Measurements from ENCODE around the gene DNPEP.

Gene DNPEP

DNA sequence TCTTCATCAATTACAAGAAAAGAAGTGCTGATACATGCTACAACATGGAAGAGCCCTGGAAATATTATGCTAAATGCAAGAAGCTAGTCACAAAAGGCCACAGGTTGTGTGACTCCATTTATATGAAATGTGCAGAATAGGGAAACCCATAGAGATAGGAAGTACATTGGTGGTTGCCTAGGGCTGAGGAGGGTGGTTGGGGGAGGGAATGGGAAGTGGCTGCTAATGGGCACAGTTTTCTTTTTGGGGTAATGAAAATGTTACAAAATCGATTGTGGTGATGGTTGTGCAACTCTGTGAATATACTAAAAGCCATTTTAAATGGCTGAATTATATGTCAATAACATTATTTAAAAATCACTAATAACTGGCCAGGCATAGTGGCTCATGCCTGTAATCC, 30.9 kb downstream of the DNPEP start:
- no peak for DNase-seq

DNA sequence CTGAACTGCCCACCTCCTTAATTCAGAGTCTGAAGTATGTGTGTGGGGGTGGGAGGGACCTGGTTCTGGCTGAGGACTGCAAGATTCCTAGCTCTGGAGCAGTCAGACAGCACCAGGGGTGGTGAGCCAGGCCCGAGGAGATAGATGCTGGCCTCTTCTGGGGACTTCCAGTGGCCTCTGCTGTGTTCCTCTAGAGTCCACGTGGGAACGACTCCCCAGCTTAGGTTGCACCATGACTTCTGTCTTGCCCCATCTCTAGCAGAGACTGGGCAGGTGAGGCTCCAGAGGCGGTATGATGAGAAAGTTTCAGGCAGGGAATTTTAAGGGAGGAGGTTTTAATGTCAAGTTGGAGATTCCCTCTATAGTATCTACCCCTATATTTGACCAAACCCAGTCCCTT, 33.1 kb downstream of the DNPEP start:
- DNase-seq: no peak

DNA sequence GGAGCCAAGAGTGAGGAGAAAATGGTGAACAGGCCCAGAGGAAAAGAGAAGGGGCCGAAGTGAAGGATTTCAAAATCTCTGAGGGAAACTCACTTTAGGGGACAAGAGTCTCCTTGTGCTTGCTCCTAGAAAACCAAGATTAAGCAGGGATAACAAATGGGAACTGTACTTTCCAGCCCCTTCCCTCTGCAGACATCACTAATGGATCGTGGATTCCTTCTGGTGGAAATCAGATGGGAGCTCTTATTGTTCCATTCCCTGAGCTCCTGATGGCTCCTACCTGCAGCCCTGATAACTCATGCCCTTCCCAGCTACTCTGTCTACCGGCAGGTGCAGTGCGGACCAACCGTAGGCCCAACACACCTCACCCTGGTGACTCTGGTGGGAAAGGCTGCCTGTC, 34.6 kb downstream of the DNPEP start:
- DNase-seq: no peak

GRCh38 chr2:219352448-219353023, 35.2 kb downstream of the DNPEP start:
- no peak for DNase-seq

- DNase-seq: no peak
Observed at GRCh38 chr2:219350710-219351221, 36.9 kb downstream of the DNPEP start.

DNA sequence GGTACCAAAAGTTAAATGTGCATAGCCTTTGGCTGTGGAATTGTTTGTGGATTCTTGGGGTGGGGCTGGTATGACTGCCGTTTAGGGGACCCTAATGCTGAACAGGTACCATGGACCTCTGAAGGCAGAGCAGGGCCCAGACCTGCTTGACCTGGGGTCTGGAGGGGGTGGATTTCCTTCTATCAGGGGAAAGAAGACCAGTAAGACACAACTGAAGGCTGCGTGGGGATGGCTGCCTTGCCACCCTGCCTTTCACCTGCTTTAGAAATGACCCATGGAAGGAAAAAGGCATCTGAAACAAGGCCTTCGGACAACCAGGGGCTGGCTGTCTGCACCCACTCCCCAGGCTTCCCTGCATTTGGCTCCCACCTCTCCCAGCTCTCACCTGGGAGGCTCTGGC, 37.5 kb downstream of the DNPEP start:
- no peak for DNase-seq

DNA sequence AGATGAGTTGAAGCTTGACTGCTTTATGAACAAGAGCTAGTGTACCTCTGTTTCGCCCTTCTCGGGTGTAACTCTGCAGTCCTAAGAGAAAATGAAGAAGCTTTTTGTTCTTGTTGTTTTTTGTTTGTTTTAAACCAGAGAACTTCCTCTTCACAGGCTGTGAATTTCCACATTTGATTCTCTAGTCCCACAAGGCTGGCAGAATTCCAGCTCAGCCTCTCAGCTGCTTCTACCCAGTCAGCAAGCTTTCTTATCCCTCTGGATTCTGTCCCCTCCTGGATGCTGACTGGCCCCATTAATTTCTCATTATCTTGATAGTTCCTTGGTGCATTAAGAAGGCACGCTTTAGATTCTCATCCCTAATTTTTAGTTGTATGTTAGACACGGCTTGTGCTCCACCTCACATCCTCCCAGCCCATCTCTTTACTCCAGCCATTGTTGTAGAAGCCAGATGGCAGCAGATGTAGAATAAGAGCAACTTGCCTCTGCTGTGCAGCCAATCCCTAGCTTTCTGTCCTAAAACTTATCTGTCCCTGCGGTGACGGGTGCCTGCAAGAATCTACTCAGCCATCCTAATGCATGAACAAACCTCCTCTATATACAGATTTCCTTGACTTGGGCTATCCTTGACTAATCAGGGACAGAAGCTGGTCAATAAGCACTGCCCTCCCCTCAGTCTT, 42.8 kb downstream of the DNPEP start:
- DNase-seq: no peak

GRCh38 chr2:219335373-219335786, 52.3 kb downstream of the DNPEP start:
- no peak for DNase-seq

GRCh38 chr2:219334076-219334475, 53.6 kb downstream of the DNPEP start:
- no peak for DNase-seq

DNA sequence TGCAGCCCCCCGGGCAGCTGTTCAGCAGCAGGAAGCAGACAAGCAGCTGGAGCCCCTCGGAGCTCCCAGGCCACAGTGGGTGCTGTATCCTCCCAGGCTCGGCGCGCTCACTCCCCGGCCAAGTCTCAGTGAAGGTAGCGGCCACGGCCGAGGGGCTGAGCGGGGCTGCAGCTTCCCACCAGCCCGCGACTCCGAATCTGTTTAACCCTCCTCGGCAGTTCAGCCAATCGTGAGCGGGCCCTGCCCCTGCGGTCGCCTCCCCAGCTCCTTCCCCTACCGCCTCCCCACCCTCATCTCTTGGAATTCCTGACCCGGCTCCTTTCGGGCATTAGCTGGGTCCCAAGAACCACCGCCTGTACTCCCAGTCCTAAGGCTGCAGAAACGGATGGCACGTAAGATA, 55.2 kb downstream of the DNPEP start, which contains the start of gene RESP18:
TSS of gene RESP18 (minus strand) at position 203 of the 400 bp plus-strand sequence.
- DNase-seq: no peak

DNA sequence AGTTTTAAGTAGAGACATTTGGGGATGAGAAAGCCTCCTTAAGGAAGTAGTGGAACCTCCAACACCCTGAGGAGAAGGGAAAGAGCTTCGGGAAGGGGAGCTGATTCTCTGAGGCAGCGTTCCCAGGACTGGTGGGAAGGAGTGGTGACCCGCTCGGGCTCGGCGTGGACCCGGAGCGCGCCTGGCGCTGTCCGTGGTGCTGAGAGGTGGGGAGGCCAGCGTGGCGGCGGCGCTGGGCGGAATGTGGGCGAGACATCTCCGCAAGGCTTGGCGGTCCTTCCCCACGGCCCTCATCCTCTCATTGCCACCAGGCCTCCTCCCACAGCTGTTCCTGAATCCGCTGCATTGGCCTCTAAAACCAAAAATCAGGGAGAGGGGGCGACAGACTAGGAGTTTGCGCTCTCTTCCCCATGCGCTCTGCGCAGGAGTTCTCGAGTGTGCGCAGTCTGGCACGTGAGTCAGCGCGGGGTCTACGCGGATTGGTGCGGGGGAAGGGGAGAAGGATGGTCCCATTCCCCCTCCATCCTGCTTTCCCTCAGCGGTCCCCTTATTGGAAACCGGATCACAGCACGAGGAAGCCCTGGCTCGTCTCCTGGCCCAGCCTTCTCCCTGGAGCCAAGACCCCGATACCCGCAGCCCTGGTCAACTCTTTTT, 56.0 kb downstream of the DNPEP start:
- peak; percentile 51 for DNase-seq

- DNase-seq: no peak
Observed at GRCh38 chr2:219327719-219328118, 60.0 kb downstream of the DNPEP start.

DNA sequence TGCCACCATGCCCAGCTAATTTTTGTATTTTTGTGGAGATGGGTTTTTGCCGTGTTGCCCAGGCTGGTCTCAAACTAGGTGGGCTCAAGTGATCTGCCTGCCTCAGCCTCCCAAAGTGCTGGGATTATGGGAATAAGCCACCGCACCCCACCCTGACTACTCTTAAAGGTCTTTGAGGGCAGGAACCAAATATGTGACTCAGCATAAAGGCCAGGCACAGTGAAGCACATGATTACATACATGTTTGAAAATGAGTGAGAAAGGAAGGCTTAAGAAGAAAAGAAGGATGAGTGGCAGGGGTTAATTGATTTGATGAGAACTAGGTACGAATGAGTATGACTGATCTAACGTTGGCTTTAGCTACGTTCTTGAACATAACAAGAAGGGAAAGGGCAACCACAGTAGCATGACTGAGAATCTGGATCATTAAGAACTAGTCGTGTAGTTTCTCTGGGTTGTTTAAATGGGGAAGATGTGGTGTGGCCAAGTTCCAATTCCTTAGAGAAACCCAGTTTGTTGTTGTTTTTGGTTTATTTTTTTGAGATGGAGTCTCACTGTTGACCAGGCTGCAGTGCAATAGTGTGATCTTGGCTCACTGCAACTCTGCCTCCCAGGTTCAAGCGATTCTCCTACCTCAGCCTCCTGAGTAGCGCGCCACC, 61.9 kb downstream of the DNPEP start:
- no peak for DNase-seq

DNA sequence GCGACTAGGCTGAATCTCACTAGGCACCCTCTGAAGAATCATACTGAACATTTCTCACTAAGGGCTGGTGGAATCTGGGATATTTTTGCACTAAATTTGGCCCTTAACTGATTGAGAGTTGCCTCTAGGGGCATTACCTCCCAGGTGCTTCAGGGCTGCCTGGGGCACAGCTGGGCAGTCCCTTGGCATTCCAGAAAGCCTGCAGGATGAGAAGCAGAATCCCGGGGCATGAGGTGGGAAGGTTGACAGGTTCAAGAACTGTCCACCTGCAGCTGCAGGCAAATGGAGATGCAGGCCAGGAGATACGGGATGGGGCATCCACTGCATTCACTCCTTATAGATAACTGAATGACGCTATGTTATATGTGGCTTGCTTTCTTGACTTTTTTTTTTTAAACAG, 62.6 kb downstream of the DNPEP start:
- DNase-seq: no peak

- no peak for DNase-seq
Observed at GRCh38 chr2:219323434-219323833, 64.3 kb downstream of the DNPEP start.
